T follicular helper cell (primary cell): ENCODE measurements around the gene PEX12.
"Not testable (repeated sequence)": the region's sequence is repeated elsewhere in the genome, so short reads cannot be mapped to it uniquely, and the experiment has no call there.

Experiments used
- DNase-seq: peaks from one replicate; pipeline ENCODE4 v3.0.0-alpha.2; 2020; ENCODE audit warnings: low read depth

PEX12 gene

GRCh38 chr17:35536664-35537171, 41.7 kb downstream of the PEX12 start:
- no peak for DNase-seq

GRCh38 chr17:35535406-35535805, 43.0 kb downstream of the PEX12 start:
- DNase-seq, result not testable (repeated sequence)

GRCh38 chr17:35534576-35535093, 43.7 kb downstream of the PEX12 start:
- DNase-seq, result no peak

GRCh38 chr17:35531160-35531559, 47.2 kb downstream of the PEX12 start:
- DNase-seq, result no peak

GRCh38 chr17:35529866-35530265, 48.5 kb downstream of the PEX12 start:
- DNase-seq, result no peak

- not testable (repeated sequence) for DNase-seq
These were observed 49.0 kb downstream of the PEX12 start for GRCh38 chr17:35529326-35529725.
